ENCODE measurements around the gene SH3D19. TPM values are rescaled to one million over a fixed set of nuclear protein-coding genes. Genes with fewer than 3 reads are reported as not detected.
A peak's percentile ranks its signal among the peaks of the same experiment; 100 is the strongest.

SH3D19 gene
- total RNA-seq, 1 donor from 2014 or later = 66.5 TPM

- no peaks in the 10 kb centered on the region for H3K9me3 ChIP-seq (ENCODE audit: insufficient read depth, low read depth, low read length)
- no peak for FAIRE-seq
- H3K4me3 ChIP-seq (ENCODE audit: insufficient read depth, low read depth, low read length) = no peak overlapping the region
- Mint-ChIP-seq H3K4me1 (ENCODE audit: low read depth, unreplicated experiment) (peaks cover 27% of the 10 kb centered on the region), H3K9me3 (ENCODE audit: unreplicated experiment) (peaks cover 2% of the 10 kb centered on the region), H3K27ac (ENCODE audit: unreplicated experiment) (peak overlapping the region; percentile 38), H3K4me3 (ENCODE audit: unreplicated experiment) (no peak overlapping the region), H3K36me3 (ENCODE audit: low read depth, unreplicated experiment) (peaks cover 7% of the 10 kb centered on the region), H3K27me3 (ENCODE audit: low read depth, unreplicated experiment) (no peaks in the 10 kb centered on the region)
- H3K9ac ChIP-seq (ENCODE audit: low read length) = no peak overlapping the region
- DNase-seq (ENCODE audit: low read depth) = peak; percentile 80
- TF ChIP-seq EZH2 (IDR thresholded peaks at IDR 0.05; ENCODE audit: insufficient read depth, low read length) = no peak
- TF ChIP-seq, protein P1, sequence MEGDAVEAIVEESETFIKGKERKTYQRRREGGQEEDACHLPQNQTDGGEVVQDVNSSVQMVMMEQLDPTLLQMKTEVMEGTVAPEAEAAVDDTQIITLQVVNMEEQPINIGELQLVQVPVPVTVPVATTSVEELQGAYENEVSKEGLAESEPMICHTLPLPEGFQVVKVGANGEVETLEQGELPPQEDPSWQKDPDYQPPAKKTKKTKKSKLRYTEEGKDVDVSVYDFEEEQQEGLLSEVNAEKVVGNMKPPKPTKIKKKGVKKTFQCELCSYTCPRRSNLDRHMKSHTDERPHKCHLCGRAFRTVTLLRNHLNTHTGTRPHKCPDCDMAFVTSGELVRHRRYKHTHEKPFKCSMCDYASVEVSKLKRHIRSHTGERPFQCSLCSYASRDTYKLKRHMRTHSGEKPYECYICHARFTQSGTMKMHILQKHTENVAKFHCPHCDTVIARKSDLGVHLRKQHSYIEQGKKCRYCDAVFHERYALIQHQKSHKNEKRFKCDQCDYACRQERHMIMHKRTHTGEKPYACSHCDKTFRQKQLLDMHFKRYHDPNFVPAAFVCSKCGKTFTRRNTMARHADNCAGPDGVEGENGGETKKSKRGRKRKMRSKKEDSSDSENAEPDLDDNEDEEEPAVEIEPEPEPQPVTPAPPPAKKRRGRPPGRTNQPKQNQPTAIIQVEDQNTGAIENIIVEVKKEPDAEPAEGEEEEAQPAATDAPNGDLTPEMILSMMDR (IDR thresholded peaks at IDR 0.05; ENCODE audit: insufficient read depth, low read depth, low read length) = no peak
- H2AFZ ChIP-seq (ENCODE audit: low read depth, low read length) = no peak overlapping the region
- peaks cover 6% of the 10 kb centered on the region for H3K4me1 ChIP-seq (ENCODE audit: insufficient read depth, low read length)
- no peaks in the 10 kb centered on the region for H4K20me1 ChIP-seq (ENCODE audit: insufficient read depth, low read length)
- no peaks in the 10 kb centered on the region for H3K79me2 ChIP-seq (ENCODE audit: insufficient read depth, low read length)
- H3K27me3 ChIP-seq (ENCODE audit: insufficient read depth, low read length) = no peaks in the 10 kb centered on the region
- peak overlapping the region; percentile 31 for H3K4me2 ChIP-seq (ENCODE audit: low read length)
- no peaks in the 10 kb centered on the region for H3K36me3 ChIP-seq (ENCODE audit: insufficient read depth, low read length)
- H3K27ac ChIP-seq (ENCODE audit: low read depth, low read length) = peak overlapping the region; percentile 19
Observed at GRCh38 chr4:151184523-151185458, 140.6 kb downstream of the SH3D19 start.

DNA sequence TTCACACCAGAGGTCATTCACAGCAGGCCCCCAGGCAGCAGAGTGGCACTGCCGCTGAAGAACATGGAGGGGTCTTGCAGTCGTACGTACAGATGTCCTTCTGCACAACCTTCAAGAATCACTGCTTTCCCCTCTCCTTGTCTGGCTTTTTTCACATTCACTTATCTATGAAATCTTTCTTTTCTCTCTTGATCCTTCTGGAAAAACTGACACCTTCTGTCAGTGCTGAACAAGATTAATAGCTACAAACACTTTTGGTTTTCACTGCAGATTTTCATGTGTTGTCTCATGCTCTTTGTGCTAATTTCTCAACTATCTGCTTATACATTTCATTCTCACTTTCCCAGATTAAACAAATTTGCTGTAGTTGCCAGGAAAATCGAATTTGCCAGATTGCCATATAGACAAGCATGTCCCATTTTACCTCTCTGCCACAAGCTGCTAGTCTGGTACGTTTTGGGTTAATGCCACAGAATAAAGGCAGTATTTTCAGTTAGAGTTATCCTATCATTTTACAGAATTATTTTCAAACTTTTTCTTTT, 142.9 kb downstream of the SH3D19 start:
- Histone ChIP-seq H3K79me2 (ENCODE audit: insufficient read depth, low read length) (no peaks in the 10 kb centered on the region), H3K9ac (ENCODE audit: low read length) (no peak overlapping the region), H3K27ac (ENCODE audit: low read depth, low read length) (no peak overlapping the region), H4K20me1 (ENCODE audit: insufficient read depth, low read length) (no peaks in the 10 kb centered on the region), H3K27me3 (ENCODE audit: insufficient read depth, low read length) (no peaks in the 10 kb centered on the region), H2AFZ (ENCODE audit: low read depth, low read length) (no peak overlapping the region), H3K36me3 (ENCODE audit: insufficient read depth, low read length) (peaks cover 3% of the 10 kb centered on the region), H3K4me2 (ENCODE audit: low read length) (no peak overlapping the region), H3K4me3 (ENCODE audit: insufficient read depth, low read depth, low read length) (no peak overlapping the region), H3K9me3 (ENCODE audit: insufficient read depth, low read depth, low read length) (no peaks in the 10 kb centered on the region), H3K4me1 (ENCODE audit: insufficient read depth, low read length) (peaks cover 6% of the 10 kb centered on the region)
- no peak for FAIRE-seq
- Mint-ChIP-seq H3K27me3 (ENCODE audit: low read depth, unreplicated experiment) (no peaks in the 10 kb centered on the region), H3K27ac (ENCODE audit: unreplicated experiment) (no peak overlapping the region), H3K36me3 (ENCODE audit: low read depth, unreplicated experiment) (peaks cover 5% of the 10 kb centered on the region), H3K9me3 (ENCODE audit: unreplicated experiment) (no peaks in the 10 kb centered on the region), H3K4me3 (ENCODE audit: unreplicated experiment) (no peak overlapping the region), H3K4me1 (ENCODE audit: low read depth, unreplicated experiment) (peaks cover 27% of the 10 kb centered on the region)
- DNase-seq (ENCODE audit: low read depth) = no peak
- TF ChIP-seq, protein P1 (IDR thresholded peaks at IDR 0.05; ENCODE audit: insufficient read depth, low read depth, low read length) = no peak
- TF ChIP-seq EZH2 (IDR thresholded peaks at IDR 0.05; ENCODE audit: insufficient read depth, low read length) = no peak
